Skin of body (tissue), 2 donors: ENCODE data around the gene TMEM117. TPM values are rescaled to one million over a fixed set of nuclear protein-coding genes. Genes with fewer than 3 reads are reported as not detected.

Source experiments
- DNase-seq: peaks from one replicate; lab custom pipeline; 2025; lab: John Stamatoyannopoulos, UW
- total RNA-seq: library from RNA; depleted of rRNA; stranded (reverse); fragments of >200 nt; gene quantifications from one replicate; pipeline ENCODE4 v1.2.3, GENCODE V29; 2014

Gene TMEM117
- total RNA-seq, 1 donor from 2014 or later, result 21.5 TPM

- DNase-seq, result no peak
Observed at GRCh38 chr12:43884683-43885410, 49.0 kb downstream of the TMEM117 start.

- DNase-seq, result no peak
Observed at GRCh38 chr12:43887397-43887796, 51.5 kb downstream of the TMEM117 start.

- DNase-seq, result no peak
Observed at GRCh38 chr12:43891856-43892574, 56.1 kb downstream of the TMEM117 start.

- DNase-seq, result no peak
Observed at GRCh38 chr12:43893670-43894069, 57.8 kb downstream of the TMEM117 start.

GRCh38 chr12:43895580-43896206 is 59.8 kb downstream of the TMEM117 start:
- no peak for DNase-seq

- DNase-seq, result no peak
Observed at GRCh38 chr12:43896496-43896895, 60.6 kb downstream of the TMEM117 start.

- no peak for DNase-seq
Observed at GRCh38 chr12:43898474-43898873, 62.6 kb downstream of the TMEM117 start.

- DNase-seq, result no peak
Observed at GRCh38 chr12:43899574-43899973, 63.7 kb downstream of the TMEM117 start.

- no peak for DNase-seq
Observed at GRCh38 chr12:43903686-43904085, 67.8 kb downstream of the TMEM117 start.

- no peak for DNase-seq
Observed at GRCh38 chr12:43912859-43913258, 77.0 kb downstream of the TMEM117 start.

- DNase-seq, result no peak
Observed at GRCh38 chr12:43914391-43914790, 78.5 kb downstream of the TMEM117 start.

- no peak for DNase-seq
Observed at GRCh38 chr12:43914923-43915468, 79.1 kb downstream of the TMEM117 start.

GRCh38 chr12:43917896-43918295 is 82.0 kb downstream of the TMEM117 start:
- DNase-seq, result no peak

- no peak for DNase-seq
Observed at GRCh38 chr12:43921666-43922337, 85.9 kb downstream of the TMEM117 start.

- DNase-seq, result no peak
Observed at GRCh38 chr12:43930032-43930431, 94.2 kb downstream of the TMEM117 start.

GRCh38 chr12:43931187-43931586 is 95.3 kb downstream of the TMEM117 start:
- no peak for DNase-seq

- no peak for DNase-seq
Observed at GRCh38 chr12:43935581-43935980, 99.7 kb downstream of the TMEM117 start.

GRCh38 chr12:43937947-43938346 is 102.1 kb downstream of the TMEM117 start:
- no peak for DNase-seq

GRCh38 chr12:43942379-43942778 is 106.5 kb downstream of the TMEM117 start:
- no peak for DNase-seq

- DNase-seq, result no peak
Observed at GRCh38 chr12:43945983-43946382, 110.1 kb downstream of the TMEM117 start.

GRCh38 chr12:43951286-43951685 is 115.4 kb downstream of the TMEM117 start:
- no peak for DNase-seq
